Liver (tissue), 9 donors: ENCODE measurements around the gene ZNF865. TPM values are rescaled to one million over a fixed set of nuclear protein-coding genes. Genes with fewer than 3 reads are reported as not detected.

Source experiments
- DNase-seq: peaks from one replicate; pipeline ENCODE4 v3.0.0-alpha.2; 2017; ENCODE audit warnings: low spot score
- H3K27ac ChIP-seq, 2 donors: one replicate each; pipeline ENCODE4 v1.7.0; 2013; ENCODE audit warnings: inconsistent platforms in 2 of 2, low read length in 2 of 2, control low read depth in 1 of 2, low read depth in 1 of 2, mild to moderate bottlenecking in 1 of 2
- H3K27me3 ChIP-seq, 4 donors: one replicate each; pipeline versions ENCODE4 v1.6.1 to v1.7.0; 2013; ENCODE audit warnings: low read length in 3 of 4, inconsistent platforms in 1 of 4, mild to moderate bottlenecking in 1 of 4, moderate library complexity in 1 of 4; ENCODE audit not compliant: control insufficient read depth in 4 of 4, insufficient read depth in 4 of 4
- H3K36me3 ChIP-seq, 4 donors: one replicate each; pipeline versions ENCODE4 v1.6.1 to v1.7.0; 2013; ENCODE audit warnings: low read length in 3 of 4, mild to moderate bottlenecking in 3 of 4, low read depth in 1 of 4, moderate library complexity in 1 of 4; ENCODE audit not compliant: control insufficient read depth in 4 of 4, insufficient read depth in 3 of 4
- H3K4me1 ChIP-seq, 4 donors: one replicate each; pipeline versions ENCODE4 v1.6.1 to v1.7.0; 2013; ENCODE audit warnings: low read length in 3 of 4, mild to moderate bottlenecking in 3 of 4, moderate library complexity in 1 of 4; ENCODE audit not compliant: control insufficient read depth in 4 of 4, insufficient read depth in 4 of 4
- H3K4me3 ChIP-seq, 3 donors: one replicate each; pipeline versions ENCODE4 v1.6.1 to v1.7.0; 2013; ENCODE audit warnings: low read length in 3 of 3, control low read depth in 1 of 3, low read depth in 1 of 3, mild to moderate bottlenecking in 1 of 3
- H3K9ac ChIP-seq, 2 donors: one replicate each; pipeline ENCODE4 v1.7.0; 2013; ENCODE audit warnings: low read length in 2 of 2, mild to moderate bottlenecking in 2 of 2, moderate library complexity in 2 of 2, control low read depth in 1 of 2, low read depth in 1 of 2
- H3K9me3 ChIP-seq, 4 donors: one replicate each; pipeline versions ENCODE4 v1.6.1 to v1.7.0; 2013; ENCODE audit warnings: low read length in 3 of 4; ENCODE audit not compliant: control insufficient read depth in 4 of 4
- CTCF ChIP-seq: fragments of 150-350 bp; IDR thresholded peaks from 2 replicates; pipeline ENCODE4 v1.5.1; 2017; ENCODE audit warnings: improper control_type of control experiment, low read depth, low read length; ENCODE audit not compliant: missing input control
- EGR1 ChIP-seq, 2 donors: IDR thresholded peaks; 2 replicates each; pipeline ENCODE4 v1.6.1; 2016 to 2018; ENCODE audit warnings: antibody characterized with exemption in 2 of 2, low read depth in 2 of 2
- FOXA1 ChIP-seq: IDR thresholded peaks from 2 replicates; pipeline ENCODE4 v1.6.1; 2016; ENCODE audit warnings: antibody characterized with exemption
- FOXA2 ChIP-seq: IDR thresholded peaks from 2 replicates; pipeline ENCODE4 v1.6.1; 2016; ENCODE audit warnings: antibody characterized with exemption
- GABPA ChIP-seq, 2 donors: IDR thresholded peaks in 1 of 2; conservative IDR thresholded peaks in 1 of 2; 2 replicates each; pipeline ENCODE4 v1.6.1; 2016; ENCODE audit warnings: antibody characterized with exemption in 2 of 2, mild to moderate bottlenecking in 1 of 2, moderate library complexity in 1 of 2
- HNF4A ChIP-seq, 2 donors: conservative IDR thresholded peaks; 2 replicates each; pipeline ENCODE4 v1.6.1; 2016; ENCODE audit warnings: antibody characterized with exemption in 2 of 2, mild to moderate bottlenecking in 2 of 2
- HNF4G ChIP-seq: IDR thresholded peaks from 2 replicates; pipeline ENCODE4 v1.6.1; 2016; ENCODE audit warnings: antibody characterized with exemption
- JUND ChIP-seq, 2 donors: IDR thresholded peaks; 2 replicates each; pipeline ENCODE4 v1.6.1; 2016; ENCODE audit warnings: antibody characterized with exemption in 2 of 2
- NR2F2 ChIP-seq: IDR thresholded peaks from 2 replicates; pipeline ENCODE4 v1.6.1; 2016; ENCODE audit warnings: antibody characterized with exemption
- RAD21 ChIP-seq, 2 donors: IDR thresholded peaks; 2 replicates each; pipeline ENCODE4 v1.6.1; 2016; ENCODE audit warnings: antibody characterized with exemption in 2 of 2, mild to moderate bottlenecking in 2 of 2
- RXRA ChIP-seq, 2 donors: IDR thresholded peaks; 2 replicates each; pipeline ENCODE4 v1.6.1; 2017 to 2018; ENCODE audit warnings: antibody characterized with exemption in 2 of 2, mild to moderate bottlenecking in 1 of 2
- SP1 ChIP-seq: IDR thresholded peaks from 2 replicates; pipeline ENCODE4 v1.6.1; 2018; ENCODE audit warnings: antibody characterized with exemption, mild to moderate bottlenecking
- TAF1 ChIP-seq: conservative IDR thresholded peaks from 2 replicates; pipeline ENCODE4 v1.6.1; 2016; ENCODE audit warnings: antibody characterized with exemption, mild to moderate bottlenecking
- YY1 ChIP-seq: IDR thresholded peaks from 2 replicates; pipeline ENCODE4 v1.6.1; 2016; ENCODE audit warnings: antibody characterized with exemption, mild to moderate bottlenecking
- WGBS: extraction: QIAGEN DNeasy Blood & Tissue Kit; methylation state at CpG from one replicate; pipeline ENCODE4 v1.1.7; 2013; 5-methylcytosine and 5-hydroxymethylcytosine counted together
- polyA plus RNA-seq, 2 donors: library from polyadenylated mRNA; stranded (reverse) in 1 of 2; unstranded in 1 of 2; fragments of 200-250 nt in 1 of 2; fragments of >200 nt in 1 of 2; fragmentation: Nextera tagmentation in 1 of 2; extraction: Ambion mirVana in 1 of 2; gene quantifications; one replicate each; pipeline versions ENCODE4 v1.2.1 to v1.2.3, GENCODE V29; 2013 to 2015
- total RNA-seq, 2 donors: library from RNA; depleted of rRNA; stranded (reverse); fragments of >200 nt; gene quantifications; one replicate each; pipeline ENCODE4 v1.2.3, GENCODE V29; 2014
- TF ChIP-seq, protein P1 (sequence below): IDR thresholded peaks from 2 replicates; pipeline ENCODE4 v1.6.1; 2016; ENCODE audit warnings: antibody characterized with exemption
- TF ChIP-seq, protein P2 (sequence below): IDR thresholded peaks from 2 replicates; pipeline ENCODE4 v1.6.1; 2016; ENCODE audit warnings: antibody characterized with exemption, mild to moderate bottlenecking
- donor health status: healthy.
- donor health status: healthy.
- donor health status: healthy.
- donor health status: healthy.
- donor health status: healthy.

Gene ZNF865
- total and polyA plus RNA-seq, 4 donors, result 0.38 to 3.1 (median 1.6) TPM

- H3K27me3 ChIP-seq, result no peaks in the 10 kb centered on the region
- DNase-seq, result no peak
- no peak overlapping the region for H3K4me3 ChIP-seq
- H3K4me1 ChIP-seq, result peaks cover 19 to 67% (median 47%) of the 10 kb centered on the region in 4 donors
- no peaks in the 10 kb centered on the region for H3K36me3 ChIP-seq
- WGBS, result 85% methylated on average over 11 of the region's 11 CpGs
- H3K9ac ChIP-seq, result no peak overlapping the region
- no peak for TF ChIP-seq CTCF
- TF ChIP-seq FOXA2, result no peak
- no peaks in the 10 kb centered on the region for H3K9me3 ChIP-seq
- no peak overlapping the region for H3K27ac ChIP-seq
Observed at GRCh38 chr19:55637534-55637933, 32.1 kb downstream of the ZNF865 start.

- H3K4me3 ChIP-seq, result no peak overlapping the region
- peaks cover 25 to 75% (median 54%) of the 10 kb centered on the region in 4 donors for H3K4me1 ChIP-seq
- no peak overlapping the region for H3K27ac ChIP-seq
- H3K36me3 ChIP-seq, result no peaks in the 10 kb centered on the region
- WGBS, result 88% methylated on average over 6 of the region's 6 CpGs
- DNase-seq, result no peak
- no peaks in the 10 kb centered on the region for H3K9me3 ChIP-seq
- TF ChIP-seq GABPA (IDR thresholded peaks at IDR 0.05 in 1 of 2, conservative IDR thresholded peaks at IDR 0.05 in 1 of 2), result no peak
- peak; percentile 10 for TF ChIP-seq CTCF
- no peak overlapping the region for H3K9ac ChIP-seq
- no peaks in the 10 kb centered on the region for H3K27me3 ChIP-seq
Observed at GRCh38 chr19:55638864-55639359, 33.5 kb downstream of the ZNF865 start.

DNA sequence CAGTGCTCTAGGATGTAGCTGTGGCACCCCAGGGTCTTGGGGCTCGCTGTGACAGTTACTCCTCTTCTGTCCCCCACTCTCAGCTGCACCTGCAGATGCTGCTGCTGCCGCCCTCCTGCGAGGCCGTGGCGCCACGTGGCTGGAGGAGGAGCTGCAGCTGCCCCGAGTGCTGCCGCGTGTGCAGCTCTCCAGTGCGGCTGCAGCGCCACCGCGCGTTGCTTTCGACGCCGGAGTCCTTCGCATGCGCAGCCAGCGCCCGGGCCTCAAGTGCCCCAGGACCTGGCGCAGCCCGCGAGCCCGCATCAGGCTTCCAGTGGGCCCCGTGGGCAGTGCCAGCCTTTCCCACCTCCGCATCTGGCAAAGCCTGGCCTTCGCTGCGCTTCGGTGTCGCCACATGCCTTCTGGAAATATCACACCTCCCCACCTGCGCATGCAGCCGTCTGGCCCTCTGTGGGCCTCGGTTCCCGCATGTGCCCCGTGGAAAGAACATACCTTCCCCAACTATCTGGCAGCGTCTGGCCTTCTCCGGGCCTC, 34.7 kb downstream of the ZNF865 start:
- H3K27me3 ChIP-seq, result no peaks in the 10 kb centered on the region
- DNase-seq, result peak; percentile 62
- peak overlapping the region; percentile 83 to 91 for H3K27ac ChIP-seq
- H3K9ac ChIP-seq, result peak overlapping the region in 1 of 2 donors; percentile 60
- no peaks in the 10 kb centered on the region for H3K9me3 ChIP-seq
- peaks cover 0 to 3% (median under 1%) of the 10 kb centered on the region in 4 donors for H3K36me3 ChIP-seq
- 25% methylated on average over 38 of the region's 38 CpGs for WGBS
- peaks cover 28 to 83% (median 63%) of the 10 kb centered on the region in 4 donors for H3K4me1 ChIP-seq
- H3K4me3 ChIP-seq, result peak overlapping the region in 2 of 3 donors; percentile 65 to 86
- no peak for TF ChIP-seq SP1
- no peak for TF ChIP-seq YY1
- TF ChIP-seq GABPA (IDR thresholded peaks at IDR 0.05 in 1 of 2, conservative IDR thresholded peaks at IDR 0.05 in 1 of 2), result peak in 1 of 2 donors; percentile 14
- no peak for TF ChIP-seq RXRA (IDR thresholded peaks at IDR 0.05)
- TF ChIP-seq EGR1 (IDR thresholded peaks at IDR 0.05; ENCODE audit: low read depth in 2 of 2), result no peak
- no peak for TF ChIP-seq HNF4G
- TF ChIP-seq, protein P1, sequence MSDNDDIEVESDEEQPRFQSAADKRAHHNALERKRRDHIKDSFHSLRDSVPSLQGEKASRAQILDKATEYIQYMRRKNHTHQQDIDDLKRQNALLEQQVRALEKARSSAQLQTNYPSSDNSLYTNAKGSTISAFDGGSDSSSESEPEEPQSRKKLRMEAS, result peak; percentile 55
- no peak for TF ChIP-seq JUND (IDR thresholded peaks at IDR 0.05)
- TF ChIP-seq TAF1, result no peak
- TF ChIP-seq CTCF, result peak; percentile 36
- no peak for TF ChIP-seq HNF4A (conservative IDR thresholded peaks at IDR 0.05)
- TF ChIP-seq, protein P2, sequence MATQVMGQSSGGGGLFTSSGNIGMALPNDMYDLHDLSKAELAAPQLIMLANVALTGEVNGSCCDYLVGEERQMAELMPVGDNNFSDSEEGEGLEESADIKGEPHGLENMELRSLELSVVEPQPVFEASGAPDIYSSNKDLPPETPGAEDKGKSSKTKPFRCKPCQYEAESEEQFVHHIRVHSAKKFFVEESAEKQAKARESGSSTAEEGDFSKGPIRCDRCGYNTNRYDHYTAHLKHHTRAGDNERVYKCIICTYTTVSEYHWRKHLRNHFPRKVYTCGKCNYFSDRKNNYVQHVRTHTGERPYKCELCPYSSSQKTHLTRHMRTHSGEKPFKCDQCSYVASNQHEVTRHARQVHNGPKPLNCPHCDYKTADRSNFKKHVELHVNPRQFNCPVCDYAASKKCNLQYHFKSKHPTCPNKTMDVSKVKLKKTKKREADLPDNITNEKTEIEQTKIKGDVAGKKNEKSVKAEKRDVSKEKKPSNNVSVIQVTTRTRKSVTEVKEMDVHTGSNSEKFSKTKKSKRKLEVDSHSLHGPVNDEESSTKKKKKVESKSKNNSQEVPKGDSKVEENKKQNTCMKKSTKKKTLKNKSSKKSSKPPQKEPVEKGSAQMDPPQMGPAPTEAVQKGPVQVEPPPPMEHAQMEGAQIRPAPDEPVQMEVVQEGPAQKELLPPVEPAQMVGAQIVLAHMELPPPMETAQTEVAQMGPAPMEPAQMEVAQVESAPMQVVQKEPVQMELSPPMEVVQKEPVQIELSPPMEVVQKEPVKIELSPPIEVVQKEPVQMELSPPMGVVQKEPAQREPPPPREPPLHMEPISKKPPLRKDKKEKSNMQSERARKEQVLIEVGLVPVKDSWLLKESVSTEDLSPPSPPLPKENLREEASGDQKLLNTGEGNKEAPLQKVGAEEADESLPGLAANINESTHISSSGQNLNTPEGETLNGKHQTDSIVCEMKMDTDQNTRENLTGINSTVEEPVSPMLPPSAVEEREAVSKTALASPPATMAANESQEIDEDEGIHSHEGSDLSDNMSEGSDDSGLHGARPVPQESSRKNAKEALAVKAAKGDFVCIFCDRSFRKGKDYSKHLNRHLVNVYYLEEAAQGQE, result no peak
- TF ChIP-seq FOXA2, result no peak
- no peak for TF ChIP-seq NR2F2
- peak; percentile 12 to 48 for TF ChIP-seq RAD21 (IDR thresholded peaks at IDR 0.05)
- TF ChIP-seq FOXA1, result no peak
